ENCODE data around the gene LEMD2.

The LEMD2 gene

GRCh38 chr6:33772082-33772830 lies 16.7 kb downstream of the LEMD2 start:
- DNase-seq = peak in 1 of 6 experiments; percentile 18

- DNase-seq = peak in 5 of 6 experiments; percentile 37 to 75 (median 52)
Measured at GRCh38 chr6:33771146-33772081, 17.5 kb downstream of the LEMD2 start.

- DNase-seq = no peak
Measured at GRCh38 chr6:33770833-33771145, 18.1 kb downstream of the LEMD2 start.

- DNase-seq = no peak
Measured at GRCh38 chr6:33770124-33770832, 18.7 kb downstream of the LEMD2 start.

- no peak for DNase-seq
Measured at GRCh38 chr6:33769248-33769821, 19.6 kb downstream of the LEMD2 start.

GRCh38 chr6:33768644-33769120 lies 20.2 kb downstream of the LEMD2 start:
- peak; percentile 23 to 65 (median 50) for DNase-seq

GRCh38 chr6:33766921-33767907 lies 21.7 kb downstream of the LEMD2 start:
- DNase-seq = no peak

GRCh38 chr6:33765368-33765767 lies 23.6 kb downstream of the LEMD2 start:
- no peak for DNase-seq

- no peak for DNase-seq
Measured at GRCh38 chr6:33764036-33764435, 24.9 kb downstream of the LEMD2 start.

GRCh38 chr6:33763483-33763882 lies 25.4 kb downstream of the LEMD2 start:
- no peak for DNase-seq

GRCh38 chr6:33762713-33763112 lies 26.2 kb downstream of the LEMD2 start:
- no peak for DNase-seq

GRCh38 chr6:33761922-33762629 lies 26.9 kb downstream of the LEMD2 start:
- DNase-seq = peak in 5 of 6 experiments; percentile 8 to 36 (median 13)

GRCh38 chr6:33761581-33761921 lies 27.4 kb downstream of the LEMD2 start:
- DNase-seq = no peak

GRCh38 chr6:33759887-33760629 lies 28.9 kb downstream of the LEMD2 start:
- no peak for DNase-seq

GRCh38 chr6:33758815-33759216 lies 30.1 kb downstream of the LEMD2 start:
- DNase-seq = no peak

- DNase-seq = no peak
Measured at GRCh38 chr6:33757906-33758305, 31.0 kb downstream of the LEMD2 start.

- no peak for DNase-seq
Measured at GRCh38 chr6:33757113-33757512, 31.8 kb downstream of the LEMD2 start.

- no peak for DNase-seq
Measured at GRCh38 chr6:33756211-33756954, 32.5 kb downstream of the LEMD2 start.

GRCh38 chr6:33755070-33755869 lies 33.7 kb downstream of the LEMD2 start:
- no peak for DNase-seq

All from stimulated activated naive CD4-positive, alpha-beta T cell (primary cell).